Parathyroid adenoma (tissue), 2 donors: ENCODE data around the gene ZRANB1.
A peak's percentile ranks its signal among the peaks of the same experiment; 100 is the strongest.

Source experiments
- H2AFZ ChIP-seq: fragments of 300-600 bp; sonication (generic); one replicate; pipeline ENCODE4 v1.7.0; 2017; ENCODE audit warnings: antibody characterized with exemption, mild to moderate bottlenecking
- H3K27ac ChIP-seq: fragments of 300-600 bp; sonication (generic); one replicate; pipeline ENCODE4 v1.7.0; 2017
- H3K27me3 ChIP-seq: fragments of 300-600 bp; sonication (generic); one replicate; pipeline ENCODE4 v1.7.0; 2017; ENCODE audit warnings: low read length; ENCODE audit not compliant: control insufficient read depth, insufficient read depth
- H3K36me3 ChIP-seq: fragments of 300-600 bp; sonication (generic); one replicate; pipeline ENCODE4 v1.7.0; 2017; ENCODE audit warnings: low read length; ENCODE audit not compliant: control insufficient read depth, insufficient read depth
- H3K4me1 ChIP-seq: fragments of 300-600 bp; sonication (generic); one replicate; pipeline ENCODE4 v1.7.0; 2017; ENCODE audit warnings: control low read depth
- H3K4me2 ChIP-seq: fragments of 300-600 bp; sonication (generic); one replicate; pipeline ENCODE4 v1.7.0; 2017; ENCODE audit warnings: low read length
- H3K4me3 ChIP-seq: fragments of 300-600 bp; sonication (generic); one replicate; pipeline ENCODE4 v1.7.0; 2017; ENCODE audit warnings: low read depth, low read length
- H3K79me2 ChIP-seq: fragments of 300-600 bp; sonication (generic); one replicate; pipeline ENCODE4 v1.7.0; 2017; ENCODE audit warnings: control low read depth
- H3K9ac ChIP-seq: fragments of 300-600 bp; sonication (generic); one replicate; pipeline ENCODE4 v1.7.0; 2017; ENCODE audit warnings: mild to moderate bottlenecking
- H3K9me3 ChIP-seq: fragments of 300-600 bp; sonication (generic); one replicate; pipeline ENCODE4 v1.7.0; 2017; ENCODE audit warnings: low read length; ENCODE audit not compliant: control insufficient read depth
- CTCF ChIP-seq: fragments of 300-600 bp; sonication (generic); IDR thresholded peaks from one replicate; pipeline ENCODE4 v1.7.0; 2017; ENCODE audit warnings: antibody characterized with exemption, mild to moderate bottlenecking
- donor health status: primary hyperparathyroidism.

ZRANB1 gene

GRCh38 chr10:124916098-124916584 is 25.8 kb upstream of the ZRANB1 start:
- Histone ChIP-seq H3K27ac (peak overlapping the region; percentile 89), H3K36me3 (no peaks in the 10 kb centered on the region), H3K4me3 (peak overlapping the region; percentile 85), H3K4me1 (peaks cover 11% of the 10 kb centered on the region), H3K9ac (peak overlapping the region; percentile 95), H3K79me2 (peaks cover 21% of the 10 kb centered on the region), H3K4me2 (peak overlapping the region; percentile 82), H3K27me3 (no peaks in the 10 kb centered on the region), H3K9me3 (no peaks in the 10 kb centered on the region), H2AFZ (peak overlapping the region; percentile 99)
- TF ChIP-seq CTCF = no peak

DNA sequence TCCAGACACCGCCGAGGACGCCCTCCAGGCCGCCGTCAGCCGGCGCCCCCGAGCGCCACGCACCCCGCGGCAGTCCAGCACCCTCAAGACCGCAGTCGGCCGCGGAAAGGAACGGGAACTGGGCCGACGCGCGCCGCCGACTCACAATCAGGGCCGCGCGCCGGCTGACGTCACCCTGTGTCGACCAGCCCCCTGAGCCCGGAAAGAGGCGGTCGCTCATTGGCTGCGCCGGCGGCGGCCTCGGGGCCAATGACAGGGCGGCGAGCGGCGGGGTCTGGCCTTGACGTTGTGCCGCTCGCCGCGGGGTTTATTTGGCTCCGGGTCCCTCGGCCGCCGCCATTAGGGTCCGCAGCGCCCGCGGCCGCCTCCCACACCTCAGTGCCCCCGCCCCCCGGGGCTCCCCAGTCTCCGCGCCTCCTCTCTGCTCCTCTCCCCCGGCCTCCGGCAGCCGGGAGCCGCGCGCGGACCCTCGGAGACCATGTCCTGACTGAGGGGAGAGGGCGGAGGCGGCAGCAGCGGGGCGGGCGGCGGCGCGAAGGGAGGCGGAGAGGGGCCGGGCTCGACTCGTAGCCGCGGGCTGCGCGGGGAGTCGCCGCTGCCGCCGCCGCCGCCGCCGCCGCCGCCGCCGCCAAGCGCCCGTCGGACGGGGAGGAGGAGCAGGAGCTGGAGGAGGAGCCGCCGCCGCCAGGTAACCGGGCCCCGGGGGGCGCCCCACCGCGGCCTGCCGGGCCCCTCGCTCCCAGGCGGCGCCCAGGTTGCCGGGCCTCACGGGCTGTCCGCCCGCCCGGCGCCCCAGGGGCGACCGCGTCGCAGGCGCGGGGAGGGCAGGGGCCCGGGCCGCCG is 25.1 kb upstream of the ZRANB1 start:
- Histone ChIP-seq H3K9me3 (no peaks in the 10 kb centered on the region), H3K4me1 (peaks cover 6% of the 10 kb centered on the region), H3K79me2 (peaks cover 24% of the 10 kb centered on the region), H3K36me3 (no peaks in the 10 kb centered on the region), H2AFZ (peak overlapping the region; percentile 99), H3K27me3 (no peaks in the 10 kb centered on the region), H3K9ac (peak overlapping the region; percentile 95), H3K4me3 (peak overlapping the region; percentile 90), H3K27ac (peak overlapping the region; percentile 93), H3K4me2 (peak overlapping the region; percentile 82)
- peak; percentile 14 for TF ChIP-seq CTCF

GRCh38 chr10:124917428-124918190 is 24.3 kb upstream of the ZRANB1 start:
- H3K4me2 ChIP-seq = peak overlapping the region; percentile 93
- H3K27me3 ChIP-seq = no peaks in the 10 kb centered on the region
- peaks cover 6% of the 10 kb centered on the region for H3K4me1 ChIP-seq
- peak overlapping the region; percentile 89 for H2AFZ ChIP-seq
- H3K36me3 ChIP-seq = no peaks in the 10 kb centered on the region
- H3K4me3 ChIP-seq = peak overlapping the region; percentile 90
- H3K27ac ChIP-seq = peak overlapping the region; percentile 93
- H3K9ac ChIP-seq = peak overlapping the region; percentile 77
- no peaks in the 10 kb centered on the region for H3K9me3 ChIP-seq
- TF ChIP-seq CTCF = no peak
- H3K79me2 ChIP-seq = peaks cover 27% of the 10 kb centered on the region

GRCh38 chr10:124918191-124918830 is 23.6 kb upstream of the ZRANB1 start:
- no peak overlapping the region for H3K9ac ChIP-seq
- peak overlapping the region; percentile 90 for H3K4me3 ChIP-seq

More at GRCh38 chr10:124918191-124918830, 23.6 kb upstream of the ZRANB1 start:
- TF ChIP-seq CTCF = no peak
- Histone ChIP-seq H3K4me1 (peaks cover 6% of the 10 kb centered on the region), H3K79me2 (peaks cover 34% of the 10 kb centered on the region), H3K27ac (peak overlapping the region; percentile 93), H3K27me3 (no peaks in the 10 kb centered on the region), H3K36me3 (no peaks in the 10 kb centered on the region), H2AFZ (no peak overlapping the region), H3K9me3 (no peaks in the 10 kb centered on the region), H3K4me2 (peak overlapping the region; percentile 93)
